Measurements from ENCODE around the gene VWA1. TPM values are rescaled to one million over a fixed set of nuclear protein-coding genes. Genes with fewer than 3 reads are reported as not detected.
"Not testable (repeated sequence)": the region's sequence is repeated elsewhere in the genome, so short reads cannot be mapped to it uniquely, and the experiment has no call there.

Gene VWA1
- total RNA-seq, 1 experiment from 2014 or later = 35.5 TPM

DNA sequence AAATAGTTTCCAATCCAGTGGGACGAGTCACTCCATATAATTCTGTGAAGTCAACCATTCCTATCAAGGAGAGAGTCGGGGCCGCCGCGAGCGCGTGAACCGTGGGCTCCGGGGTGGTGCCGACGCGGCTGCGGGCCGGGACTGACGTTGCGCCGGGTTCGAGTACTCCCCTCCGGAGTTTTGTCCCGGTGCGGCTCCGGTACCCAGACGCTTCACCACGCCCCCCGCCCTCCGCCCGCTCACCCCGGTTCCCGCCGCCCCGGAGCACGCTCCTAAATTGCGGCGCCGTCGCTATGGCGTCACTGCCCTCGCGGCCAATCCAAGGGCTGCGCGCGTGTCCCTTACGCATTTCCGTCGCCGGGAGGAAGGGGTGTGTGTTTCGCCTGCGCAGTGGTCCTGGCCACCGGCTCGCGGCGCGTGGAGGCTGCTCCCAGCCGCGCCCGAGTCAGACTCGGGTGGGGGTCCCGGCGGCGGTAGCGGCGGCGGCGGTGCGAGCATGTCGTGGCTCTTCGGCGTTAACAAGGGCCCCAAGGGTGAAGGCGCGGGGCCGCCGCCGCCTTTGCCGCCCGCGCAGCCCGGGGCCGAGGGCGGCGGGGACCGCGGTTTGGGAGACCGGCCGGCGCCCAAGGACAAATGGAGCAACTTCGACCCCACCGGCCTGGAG lies 36.0 kb downstream of the VWA1 start, which contains the start of gene ATAD3B (continued):
- TF ChIP-seq ZNF263 (CRISPR knock-in tag; IDR thresholded peaks at IDR 0.05; ENCODE audit: low read depth) (no peak), ZNF121 (CRISPR knock-in tag; IDR thresholded peaks at IDR 0.05) (no peak), TCF7 (CRISPR knock-in tag; IDR thresholded peaks at IDR 0.05; ENCODE audit: low read depth) (no peak), GRHL2 (CRISPR knock-in tag; IDR thresholded peaks at IDR 0.05; ENCODE audit: insufficient replicate concordance, severe bottlenecking) (no peak), NFYB (CRISPR knock-in tag; conservative IDR thresholded peaks at IDR 0.05; ENCODE audit: low read depth) (peak; percentile 96), ZNF138 (CRISPR knock-in tag; conservative IDR thresholded peaks at IDR 0.05) (no peak), ZNF423 (CRISPR knock-in tag; IDR thresholded peaks at IDR 0.05) (no peak), TEAD1 (CRISPR knock-in tag; IDR thresholded peaks at IDR 0.05) (peak; percentile 71; the same call in 1 of the 2 replicates), ZBTB21 (CRISPR knock-in tag; IDR thresholded peaks at IDR 0.05; ENCODE audit: borderline replicate concordance) (peak; percentile 63; the same call in 1 of the 2 replicates), ESRRA (CRISPR knock-in tag; IDR thresholded peaks at IDR 0.05; ENCODE audit: borderline replicate concordance) (no peak), SMAD4 (CRISPR knock-in tag; IDR thresholded peaks at IDR 0.05) (no peak)
- TF ChIP-seq, protein P1, sequence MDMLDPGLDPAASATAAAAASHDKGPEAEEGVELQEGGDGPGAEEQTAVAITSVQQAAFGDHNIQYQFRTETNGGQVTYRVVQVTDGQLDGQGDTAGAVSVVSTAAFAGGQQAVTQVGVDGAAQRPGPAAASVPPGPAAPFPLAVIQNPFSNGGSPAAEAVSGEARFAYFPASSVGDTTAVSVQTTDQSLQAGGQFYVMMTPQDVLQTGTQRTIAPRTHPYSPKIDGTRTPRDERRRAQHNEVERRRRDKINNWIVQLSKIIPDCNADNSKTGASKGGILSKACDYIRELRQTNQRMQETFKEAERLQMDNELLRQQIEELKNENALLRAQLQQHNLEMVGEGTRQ (CRISPR knock-in tag; IDR thresholded peaks at IDR 0.05) = peak; percentile 57
- TF ChIP-seq, protein P2, sequence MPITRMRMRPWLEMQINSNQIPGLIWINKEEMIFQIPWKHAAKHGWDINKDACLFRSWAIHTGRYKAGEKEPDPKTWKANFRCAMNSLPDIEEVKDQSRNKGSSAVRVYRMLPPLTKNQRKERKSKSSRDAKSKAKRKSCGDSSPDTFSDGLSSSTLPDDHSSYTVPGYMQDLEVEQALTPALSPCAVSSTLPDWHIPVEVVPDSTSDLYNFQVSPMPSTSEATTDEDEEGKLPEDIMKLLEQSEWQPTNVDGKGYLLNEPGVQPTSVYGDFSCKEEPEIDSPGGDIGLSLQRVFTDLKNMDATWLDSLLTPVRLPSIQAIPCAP (CRISPR knock-in tag; IDR thresholded peaks at IDR 0.05) = no peak
- TF ChIP-seq, protein P3, sequence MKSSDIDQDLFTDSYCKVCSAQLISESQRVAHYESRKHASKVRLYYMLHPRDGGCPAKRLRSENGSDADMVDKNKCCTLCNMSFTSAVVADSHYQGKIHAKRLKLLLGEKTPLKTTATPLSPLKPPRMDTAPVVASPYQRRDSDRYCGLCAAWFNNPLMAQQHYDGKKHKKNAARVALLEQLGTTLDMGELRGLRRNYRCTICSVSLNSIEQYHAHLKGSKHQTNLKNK (CRISPR knock-in tag; IDR thresholded peaks at IDR 0.05) = no peak

DNA sequence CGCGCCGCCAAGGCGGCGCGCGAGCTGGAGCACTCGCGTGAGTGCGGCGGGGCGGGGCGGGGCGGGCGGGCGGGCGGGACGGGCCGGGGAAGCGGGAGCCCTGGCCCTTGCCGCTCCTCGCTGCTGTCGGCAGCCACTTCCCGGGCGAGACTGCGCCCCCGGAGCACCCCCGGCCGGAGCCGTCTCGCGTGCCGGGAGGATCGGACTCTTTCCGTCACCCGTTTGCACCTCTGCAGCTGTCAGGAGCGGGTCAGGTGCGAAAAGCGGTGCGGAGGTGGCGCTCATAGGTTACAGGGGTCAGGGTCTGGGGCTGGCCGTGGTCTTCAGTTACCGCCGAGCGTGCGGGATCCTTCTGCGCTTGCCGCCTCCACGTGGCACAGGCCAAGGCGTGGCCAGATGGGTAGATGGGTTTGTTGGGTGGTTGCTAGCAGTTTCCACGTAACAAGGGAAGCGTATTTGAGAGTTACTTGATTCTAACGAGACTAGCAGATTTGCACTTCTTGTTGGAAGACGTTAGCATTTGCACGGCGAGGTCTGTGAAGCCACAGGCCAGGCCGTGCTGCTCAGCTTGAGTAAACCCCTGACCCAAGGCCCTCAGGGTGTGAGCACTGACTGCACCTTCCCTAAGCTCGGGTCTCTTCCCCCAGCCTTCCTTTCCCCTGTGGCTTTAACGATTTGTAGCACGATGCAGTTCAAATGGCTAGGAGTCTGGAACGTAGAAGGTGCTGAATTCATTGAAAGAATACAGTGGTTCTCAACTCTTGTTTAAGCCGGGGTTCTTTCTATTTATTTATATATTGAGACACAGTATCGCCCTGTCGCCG lies 36.8 kb downstream of the VWA1 start:
- H3K9me3 Mint-ChIP-seq; H3K4me1 Mint-ChIP-seq; POLR2A ChIA-PET; H3K27ac Mint-ChIP-seq; H3K36me3 Mint-ChIP-seq; H3K27me3 Mint-ChIP-seq (ENCODE audit: low read depth); DNase-seq (ENCODE audit: low spot score): not testable (repeated sequence)
- CTCF ChIA-PET = interaction anchor here (0.7 kb wide), 1 partner anchor 39 kb away, joined by 3 read pairs; no protein-coding TSS in a partner anchor
- H3K4me3 Mint-ChIP-seq = peak overlapping the region; percentile 76
- ATAC-seq = peak; percentile 15; the same call in 1 of the 2 replicates

DNA sequence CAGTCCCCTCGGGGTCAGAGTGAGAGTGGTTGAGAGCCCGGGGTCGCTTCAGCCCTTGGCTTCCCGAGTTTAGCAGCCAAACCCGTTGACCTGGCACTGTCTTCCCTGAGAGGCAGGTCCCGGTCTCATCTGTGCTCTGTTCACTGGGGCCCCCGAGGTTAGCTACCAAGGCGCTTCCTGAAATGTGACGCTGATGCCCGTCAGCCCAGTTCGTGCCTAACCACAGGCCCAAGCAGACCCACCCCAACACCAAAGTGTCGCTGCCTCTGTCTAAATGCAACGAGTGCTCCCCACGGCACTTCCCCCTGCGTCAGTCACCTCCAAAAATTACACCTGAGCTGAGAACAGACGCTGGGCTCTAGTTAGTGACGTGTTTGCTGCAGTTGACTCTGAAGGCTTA lies 40.5 kb downstream of the VWA1 start:
- H3K27me3 Mint-ChIP-seq (ENCODE audit: low read depth); H3K4me1 Mint-ChIP-seq; POLR2A ChIA-PET; H3K4me3 Mint-ChIP-seq; CTCF ChIA-PET; H3K27ac Mint-ChIP-seq; H3K9me3 Mint-ChIP-seq; ATAC-seq; DNase-seq (ENCODE audit: low spot score): not testable (repeated sequence)
- H3K36me3 Mint-ChIP-seq = peaks cover 17% of the 10 kb centered on the region

DNA sequence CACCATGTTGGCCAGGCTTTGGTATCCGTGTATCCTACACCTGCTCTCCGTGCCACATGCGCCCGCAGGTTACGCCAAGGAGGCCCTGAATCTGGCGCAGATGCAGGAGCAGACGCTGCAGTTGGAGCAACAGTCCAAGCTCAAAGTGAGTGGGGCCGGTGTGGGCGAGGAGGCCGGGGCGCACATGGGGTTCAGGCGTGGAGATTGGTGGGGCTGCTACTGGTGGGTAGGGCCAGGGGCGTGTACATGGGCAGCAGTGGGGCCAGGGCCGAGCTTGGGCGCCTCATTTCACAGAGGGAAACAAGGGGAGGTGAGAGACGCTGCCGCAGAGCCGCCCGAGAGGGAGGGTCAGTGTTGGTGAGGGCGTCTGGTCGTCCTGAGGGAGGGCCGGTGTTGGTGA lies 41.7 kb downstream of the VWA1 start:
- Mint-ChIP-seq H3K36me3 (peaks cover 21% of the 10 kb centered on the region), H3K27ac (no peak overlapping the region), H3K9me3 (no peaks in the 10 kb centered on the region), H3K4me3 (no peak overlapping the region), H3K27me3 (ENCODE audit: low read depth) (no peaks in the 10 kb centered on the region), H3K4me1 (no peaks in the 10 kb centered on the region)
- DNase-seq (ENCODE audit: low spot score) (no peak), ATAC-seq (no peak)
- TF ChIP-seq ZNF416 (CRISPR knock-in tag; IDR thresholded peaks at IDR 0.05) (no peak), ZNF396 (CRISPR knock-in tag; IDR thresholded peaks at IDR 0.05; ENCODE audit: borderline replicate concordance) (no peak)
- TF ChIP-seq, protein P4, sequence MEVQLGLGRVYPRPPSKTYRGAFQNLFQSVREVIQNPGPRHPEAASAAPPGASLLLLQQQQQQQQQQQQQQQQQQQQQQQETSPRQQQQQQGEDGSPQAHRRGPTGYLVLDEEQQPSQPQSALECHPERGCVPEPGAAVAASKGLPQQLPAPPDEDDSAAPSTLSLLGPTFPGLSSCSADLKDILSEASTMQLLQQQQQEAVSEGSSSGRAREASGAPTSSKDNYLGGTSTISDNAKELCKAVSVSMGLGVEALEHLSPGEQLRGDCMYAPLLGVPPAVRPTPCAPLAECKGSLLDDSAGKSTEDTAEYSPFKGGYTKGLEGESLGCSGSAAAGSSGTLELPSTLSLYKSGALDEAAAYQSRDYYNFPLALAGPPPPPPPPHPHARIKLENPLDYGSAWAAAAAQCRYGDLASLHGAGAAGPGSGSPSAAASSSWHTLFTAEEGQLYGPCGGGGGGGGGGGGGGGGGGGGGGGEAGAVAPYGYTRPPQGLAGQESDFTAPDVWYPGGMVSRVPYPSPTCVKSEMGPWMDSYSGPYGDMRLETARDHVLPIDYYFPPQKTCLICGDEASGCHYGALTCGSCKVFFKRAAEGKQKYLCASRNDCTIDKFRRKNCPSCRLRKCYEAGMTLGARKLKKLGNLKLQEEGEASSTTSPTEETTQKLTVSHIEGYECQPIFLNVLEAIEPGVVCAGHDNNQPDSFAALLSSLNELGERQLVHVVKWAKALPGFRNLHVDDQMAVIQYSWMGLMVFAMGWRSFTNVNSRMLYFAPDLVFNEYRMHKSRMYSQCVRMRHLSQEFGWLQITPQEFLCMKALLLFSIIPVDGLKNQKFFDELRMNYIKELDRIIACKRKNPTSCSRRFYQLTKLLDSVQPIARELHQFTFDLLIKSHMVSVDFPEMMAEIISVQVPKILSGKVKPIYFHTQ (CRISPR knock-in tag; IDR thresholded peaks at IDR 0.05) = no peak
- TF ChIP-seq, protein P5, sequence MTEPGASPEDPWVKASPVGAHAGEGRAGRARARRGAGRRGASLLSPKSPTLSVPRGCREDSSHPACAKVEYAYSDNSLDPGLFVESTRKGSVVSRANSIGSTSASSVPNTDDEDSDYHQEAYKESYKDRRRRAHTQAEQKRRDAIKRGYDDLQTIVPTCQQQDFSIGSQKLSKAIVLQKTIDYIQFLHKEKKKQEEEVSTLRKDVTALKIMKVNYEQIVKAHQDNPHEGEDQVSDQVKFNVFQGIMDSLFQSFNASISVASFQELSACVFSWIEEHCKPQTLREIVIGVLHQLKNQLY (CRISPR knock-in tag; IDR thresholded peaks at IDR 0.05) = no peak
- POLR2A ChIA-PET = no interaction called here
- CTCF ChIA-PET = no interaction called here
